HEK293T (cell line): ENCODE data around the gene SLC4A2.

Experiments
- CTBP1 ChIP-seq: fragments of 450-650 bp; IDR thresholded peaks from 2 replicates; pipeline ENCODE4 v1.6.1; 2016; ENCODE audit warnings: borderline replicate concordance
- ELF4 ChIP-seq: fragments of 450-650 bp; IDR thresholded peaks from 2 replicates; pipeline ENCODE4 v1.6.1; 2017; ENCODE audit warnings: antibody characterized with exemption
- FOXA1 ChIP-seq: fragments of 450-650 bp; IDR thresholded peaks from 2 replicates; pipeline ENCODE4 v1.6.1; 2016; ENCODE audit warnings: mild to moderate bottlenecking
- FOXM1 ChIP-seq: fragments of 450-650 bp; IDR thresholded peaks from 2 replicates; pipeline ENCODE4 v1.6.1; 2017; ENCODE audit warnings: mild to moderate bottlenecking, borderline replicate concordance
- L3MBTL2 ChIP-seq: fragments of 450-650 bp; conservative IDR thresholded peaks from 2 replicates; pipeline ENCODE4 v1.6.1; 2016; ENCODE audit warnings: mild to moderate bottlenecking
- PKNOX1 ChIP-seq: fragments of 450-650 bp; IDR thresholded peaks from 2 replicates; pipeline ENCODE4 v1.6.1; 2016
- SP1 ChIP-seq: fragments of 450-650 bp; IDR thresholded peaks from 2 replicates; pipeline ENCODE4 v1.6.1; 2017
- SUZ12 ChIP-seq: fragments of 450-650 bp; IDR thresholded peaks from 2 replicates; pipeline ENCODE4 v1.6.1; 2016; ENCODE audit warnings: mild to moderate bottlenecking
- TARDBP ChIP-seq: fragments of 450-650 bp; IDR thresholded peaks from 2 replicates; pipeline ENCODE4 v1.6.1; 2016
- ZNF384 ChIP-seq: fragments of 450-650 bp; IDR thresholded peaks from 2 replicates; pipeline ENCODE4 v1.6.1; 2016

- no peak for TF ChIP-seq SUZ12
- no peak for TF ChIP-seq SP1
- TF ChIP-seq FOXM1: no peak
- TF ChIP-seq L3MBTL2: no peak
- no peak for TF ChIP-seq PKNOX1
- no peak for TF ChIP-seq FOXA1
- TF ChIP-seq TARDBP: no peak
- no peak for TF ChIP-seq ZNF384
- no peak for TF ChIP-seq CTBP1
- TF ChIP-seq ELF4: no peak
These were observed 24.9 kb upstream of the SLC4A2 start for GRCh38 chr7:151034312-151035025.
